Endodermal cell (in vitro differentiated cells): Measurements from ENCODE around the gene PLEKHA6. TPM values are rescaled to one million over a fixed set of nuclear protein-coding genes. Genes with fewer than 3 reads are reported as not detected.

Experiments
- DNase-seq: peaks from one replicate; pipeline ENCODE4 v3.0.0-alpha.2; 2017
- H3K27ac ChIP-seq: 2 replicates; pipeline ENCODE4 v1.5.1; 2013; ENCODE audit warnings: mild to moderate bottlenecking, low read depth, low read length, moderate library complexity
- H3K27me3 ChIP-seq: 2 replicates; pipeline ENCODE4 v1.6.1; 2013; ENCODE audit warnings: mild to moderate bottlenecking, low read length, moderate library complexity; ENCODE audit not compliant: insufficient read depth, control insufficient read depth, poor library complexity, severe bottlenecking
- H3K36me3 ChIP-seq: 2 replicates; pipeline ENCODE4 v1.7.0; 2013; ENCODE audit warnings: mild to moderate bottlenecking, low read length, moderate library complexity; ENCODE audit not compliant: control insufficient read depth, insufficient read depth
- H3K4me1 ChIP-seq: one replicate; pipeline ENCODE4 v1.7.0; 2013; ENCODE audit warnings: low read length; ENCODE audit not compliant: control insufficient read depth, insufficient read depth
- H3K4me3 ChIP-seq: 2 replicates; pipeline ENCODE4 v1.5.1; 2013; ENCODE audit warnings: mild to moderate bottlenecking, low read length, moderate library complexity
- H3K9ac ChIP-seq: 2 replicates; pipeline ENCODE4 v1.6.1; 2013; ENCODE audit warnings: mild to moderate bottlenecking, low read length, moderate library complexity; ENCODE audit not compliant: poor library complexity, severe bottlenecking; ENCODE audit errors: extremely low read depth
- H3K9me3 ChIP-seq: 2 replicates; pipeline ENCODE4 v1.6.1; 2013; ENCODE audit warnings: mild to moderate bottlenecking, low read length, moderate library complexity; ENCODE audit not compliant: control insufficient read depth
- H3K27ac Mint-ChIP-seq: 2 replicates; pipeline ENCODE4 v1.8.0; 2020; ENCODE audit warnings: mixed read lengths
- H3K27me3 Mint-ChIP-seq: 2 replicates; pipeline ENCODE4 v1.8.0; 2021; ENCODE audit warnings: mild to moderate bottlenecking, mixed read lengths; ENCODE audit not compliant: insufficient read depth
- H3K36me3 Mint-ChIP-seq: 2 replicates; pipeline ENCODE4 v1.8.0; 2020; ENCODE audit warnings: low read depth, mixed read lengths
- H3K4me1 Mint-ChIP-seq: 2 replicates; pipeline ENCODE4 v1.8.0; 2020; ENCODE audit warnings: mixed read lengths
- H3K4me3 Mint-ChIP-seq: 2 replicates; pipeline ENCODE4 v1.8.0; 2020; ENCODE audit warnings: mild to moderate bottlenecking, moderate library complexity, mixed read lengths
- H3K9me3 Mint-ChIP-seq: 2 replicates; pipeline ENCODE4 v1.8.0; 2020; ENCODE audit warnings: mild to moderate bottlenecking, mixed read lengths
- WGBS, 2 experiments: methylation state at CpG; one replicate each; pipeline versions ENCODE4 v1.1.5 to v1.1.7; 2013; ENCODE audit warnings: missing lambda C conversion rate in 2 of 2, mixed read lengths in 1 of 2; ENCODE audit not compliant: insufficient coverage in 1 of 2, insufficient read length in 1 of 2; 5-methylcytosine and 5-hydroxymethylcytosine counted together
- total RNA-seq, 2 donors: library from RNA; stranded (reverse); fragmentation: NEBNext Ultra II Directional in 1 of 2; extraction: Animal tissue kit (Norgen Biotek cat#: 25700) in 1 of 2; gene quantifications; 2 replicates in 1 of 2; 3 replicates in 1 of 2; pipeline ENCODE4 v1.2.1, GENCODE V29; 2021
- TF ChIP-seq, protein P1 (sequence below): fragments of 200-600 bp; sonication (generic); conservative IDR thresholded peaks from 2 replicates; pipeline ENCODE4 v1.5.0; 2021; ENCODE audit warnings: antibody characterized with exemption, mild to moderate bottlenecking

PLEKHA6 gene
- total RNA-seq, 2 donors from 2014 or later = 37.0 to 43.3 TPM

- 67 to 72% methylated on average over 8 to 12 of the region's 12 CpGs for WGBS, 2 experiments
- Mint-ChIP-seq H3K36me3 (no peaks in the 10 kb centered on the region), H3K27ac (peak overlapping the region; percentile 10), H3K27me3 (no peaks in the 10 kb centered on the region), H3K4me3 (peak overlapping the region; percentile 12), H3K9me3 (no peaks in the 10 kb centered on the region), H3K4me1 (peaks cover 37% of the 10 kb centered on the region)
- Histone ChIP-seq H3K9me3 (no peaks in the 10 kb centered on the region), H3K27ac (peak overlapping the region; percentile 2), H3K36me3 (no peaks in the 10 kb centered on the region), H3K4me3 (no peak overlapping the region), H3K4me1 (peaks cover 7% of the 10 kb centered on the region), H3K27me3 (no peaks in the 10 kb centered on the region), H3K9ac (no peak overlapping the region)
- no peak for DNase-seq
- TF ChIP-seq, protein P1, sequence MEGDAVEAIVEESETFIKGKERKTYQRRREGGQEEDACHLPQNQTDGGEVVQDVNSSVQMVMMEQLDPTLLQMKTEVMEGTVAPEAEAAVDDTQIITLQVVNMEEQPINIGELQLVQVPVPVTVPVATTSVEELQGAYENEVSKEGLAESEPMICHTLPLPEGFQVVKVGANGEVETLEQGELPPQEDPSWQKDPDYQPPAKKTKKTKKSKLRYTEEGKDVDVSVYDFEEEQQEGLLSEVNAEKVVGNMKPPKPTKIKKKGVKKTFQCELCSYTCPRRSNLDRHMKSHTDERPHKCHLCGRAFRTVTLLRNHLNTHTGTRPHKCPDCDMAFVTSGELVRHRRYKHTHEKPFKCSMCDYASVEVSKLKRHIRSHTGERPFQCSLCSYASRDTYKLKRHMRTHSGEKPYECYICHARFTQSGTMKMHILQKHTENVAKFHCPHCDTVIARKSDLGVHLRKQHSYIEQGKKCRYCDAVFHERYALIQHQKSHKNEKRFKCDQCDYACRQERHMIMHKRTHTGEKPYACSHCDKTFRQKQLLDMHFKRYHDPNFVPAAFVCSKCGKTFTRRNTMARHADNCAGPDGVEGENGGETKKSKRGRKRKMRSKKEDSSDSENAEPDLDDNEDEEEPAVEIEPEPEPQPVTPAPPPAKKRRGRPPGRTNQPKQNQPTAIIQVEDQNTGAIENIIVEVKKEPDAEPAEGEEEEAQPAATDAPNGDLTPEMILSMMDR = no peak
Measured at GRCh38 chr1:204340081-204340889, 19.4 kb downstream of the PLEKHA6 start.

GRCh38 chr1:204339541-204339940, 20.2 kb downstream of the PLEKHA6 start:
- H3K36me3 ChIP-seq = no peaks in the 10 kb centered on the region
- peaks cover 7% of the 10 kb centered on the region for H3K4me1 ChIP-seq
- Mint-ChIP-seq H3K9me3 (no peaks in the 10 kb centered on the region), H3K36me3 (no peaks in the 10 kb centered on the region), H3K27me3 (no peaks in the 10 kb centered on the region), H3K4me3 (no peak overlapping the region), H3K4me1 (peaks cover 38% of the 10 kb centered on the region), H3K27ac (no peak overlapping the region)
- H3K9me3 ChIP-seq = no peaks in the 10 kb centered on the region
- H3K4me3 ChIP-seq = no peak overlapping the region
- no peak overlapping the region for H3K9ac ChIP-seq
- no peak overlapping the region for H3K27ac ChIP-seq
- H3K27me3 ChIP-seq = no peaks in the 10 kb centered on the region
- no peak for DNase-seq
- TF ChIP-seq, protein P1 = no peak

DNA sequence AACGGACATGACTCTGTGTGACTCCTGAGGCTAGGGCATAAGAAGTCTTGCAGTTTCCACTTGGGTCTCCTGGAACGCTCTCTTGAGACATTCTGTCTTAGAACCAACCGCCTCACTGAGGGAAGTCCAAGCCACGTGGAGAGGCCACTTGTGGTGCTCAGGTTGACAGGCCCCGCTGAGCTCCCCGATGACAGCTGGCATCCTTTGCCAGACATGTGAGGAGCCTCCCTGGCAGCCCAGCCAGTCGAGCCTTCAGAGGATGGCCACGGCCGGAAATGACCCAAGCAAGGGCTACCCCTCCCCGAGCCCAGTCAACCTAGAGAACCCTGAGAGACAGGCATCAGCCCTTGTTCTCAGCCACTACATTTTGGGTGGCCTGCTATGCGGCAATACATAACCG, 20.7 kb downstream of the PLEKHA6 start:
- no peak overlapping the region for H3K4me3 Mint-ChIP-seq
- no peak for DNase-seq
- Histone ChIP-seq H3K27ac (no peak overlapping the region), H3K9ac (no peak overlapping the region), H3K27me3 (no peaks in the 10 kb centered on the region), H3K4me3 (no peak overlapping the region), H3K4me1 (peaks cover 7% of the 10 kb centered on the region), H3K36me3 (no peaks in the 10 kb centered on the region), H3K9me3 (no peaks in the 10 kb centered on the region)
- WGBS, 2 experiments = 94 to 96% methylated on average over 9 to 12 of the region's 12 CpGs
- H3K4me1 Mint-ChIP-seq = peaks cover 42% of the 10 kb centered on the region
- TF ChIP-seq, protein P1 = no peak
- no peaks in the 10 kb centered on the region for H3K27me3 Mint-ChIP-seq
- H3K36me3 Mint-ChIP-seq = no peaks in the 10 kb centered on the region
- H3K27ac Mint-ChIP-seq = no peak overlapping the region
- no peaks in the 10 kb centered on the region for H3K9me3 Mint-ChIP-seq
